Activated CD4-positive, alpha-beta T cell treated with anti-CD3 and anti-CD28 coated beads for 36 hours (primary cell): Measurements from ENCODE around the gene HARBI1. TPM values are rescaled to one million over a fixed set of nuclear protein-coding genes. Genes with fewer than 3 reads are reported as not detected.

ENCODE experiments used
- ATAC-seq: fragments of 200-7000 bp; cut with Tn5 transposase; one replicate; pipeline ENCODE4 v1.10.0; 2021; ENCODE audit warnings: mild to moderate bottlenecking, moderate library complexity
- CTCF ChIA-PET: fragments of 350-600 bp; sonication (Branson Sonifier 250); formaldehyde crosslinking; loops from one replicate; lab custom pipeline; 2021; ENCODE audit warnings: antibody characterized with exemption; lab: Charles Lee
- POLR2A ChIA-PET: fragments of 350-600 bp; sonication (Branson Sonifier 250); formaldehyde crosslinking; loops from one replicate; lab custom pipeline; 2021; ENCODE audit warnings: antibody characterized with exemption, inconsistent platforms; lab: Charles Lee
- DNase-seq: peaks from one replicate; pipeline ENCODE4 v3.0.0-alpha.2; 2020
- H3K27ac Mint-ChIP-seq: one replicate; pipeline ENCODE4 v1.8.0; 2021; ENCODE audit warnings: mixed read lengths
- H3K27me3 Mint-ChIP-seq: one replicate; pipeline ENCODE4 v1.8.0; 2021; ENCODE audit warnings: mixed read lengths
- H3K36me3 Mint-ChIP-seq: one replicate; pipeline ENCODE4 v1.8.0; 2021; ENCODE audit warnings: low read depth, mixed read lengths
- H3K4me1 Mint-ChIP-seq: one replicate; pipeline ENCODE4 v1.8.0; 2021; ENCODE audit warnings: mixed read lengths
- H3K4me3 Mint-ChIP-seq: one replicate; pipeline ENCODE4 v1.8.0; 2021; ENCODE audit warnings: mild to moderate bottlenecking, moderate library complexity, mixed read lengths
- H3K9me3 Mint-ChIP-seq: one replicate; pipeline ENCODE4 v1.8.0; 2021; ENCODE audit warnings: low read depth, mixed read lengths
- intact Hi-C, 2 experiments: fragments of 100-400 bp; cut with DNase I in 1 of 2; cut with micrococcal nuclease in 1 of 2; formaldehyde crosslinking; loops; one replicate each; pipeline versions ENCODE4 v1.14.2 to v1.15.1; 2022 to 2024; cut with DNase I, micrococcal nuclease
- total RNA-seq, 2 experiments: library from RNA; stranded (reverse); gene quantifications; one replicate each; pipeline ENCODE4 v1.2.3, GENCODE V29; 2021

The HARBI1 gene
- 1 to 10 TPM; 2.3 to 2.7 TPM for total RNA-seq

DNA sequence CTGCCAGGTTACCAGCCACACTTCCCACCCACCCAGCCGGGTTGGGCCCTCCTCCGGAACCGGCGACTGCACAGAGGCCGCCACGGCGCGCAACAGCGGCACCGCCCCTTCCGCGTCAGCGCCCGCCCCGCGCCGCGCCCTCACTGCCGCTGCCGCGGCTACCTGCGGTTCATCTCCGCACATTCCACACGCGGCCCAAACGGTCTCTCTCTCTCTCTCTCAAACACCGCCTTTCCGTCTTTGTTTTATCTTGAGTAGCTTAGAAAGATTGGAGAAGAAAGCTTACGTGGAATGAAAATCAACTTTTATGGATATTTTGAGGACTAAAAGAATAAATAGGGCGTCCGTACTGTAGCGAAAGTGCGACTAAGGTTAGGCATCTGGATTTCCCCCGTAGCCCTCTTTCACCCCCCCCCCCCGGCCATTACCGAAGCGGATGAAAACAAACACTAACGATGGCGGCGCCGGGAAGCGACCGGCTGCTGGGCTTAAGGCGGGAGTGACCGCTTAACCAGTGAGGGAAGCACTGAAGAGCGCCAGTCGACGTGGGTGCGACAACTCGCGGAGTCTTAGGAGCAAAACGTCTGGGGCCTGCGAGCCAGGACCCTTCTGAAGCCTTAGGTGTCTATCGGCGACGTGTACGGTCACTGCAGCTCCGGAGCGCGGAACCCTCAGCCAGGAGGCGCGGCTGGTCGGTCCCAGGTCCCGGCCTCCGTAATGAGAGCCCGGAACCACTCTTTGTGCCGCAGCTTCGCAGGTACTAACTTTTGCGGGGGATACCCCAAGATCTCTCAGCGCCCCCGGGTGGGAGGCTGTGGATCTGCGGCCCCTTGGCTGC is at the start of gene HARBI1, which contains the start of gene ATG13:
Gene HARBI1 (minus strand): TSS at position 94 of the 838 bp plus-strand sequence. CDS start 990 bp downstream, outside the sequence.
Gene ATG13 (plus strand): TSS at position 420 of the 838 bp plus-strand sequence. CDS start 26,739 bp downstream, outside the sequence.
- intact Hi-C loops: loop anchor here (1.0 to 5.0 kb wide), 19 partner anchors 23 to 1230 kb away; partner anchors contain the start of genes AMBRA1 (in 2 of the 2), ARHGAP1 (in 2 of the 2), CELF1 (in 1 of the 2) and CKAP5 (in 1 of the 2)
- ChIA-PET POLR2A (interaction anchor here (0.6 to 2.1 kb wide), 5 partner anchors 13 to 84 kb away, joined by 3 to 6 read pairs (median 3); partner anchors contain the start of genes AMBRA1, ARHGAP1 and ZNF408), CTCF (interaction anchor here (0.6 to 3.8 kb wide), 17 partner anchors 10 to 682 kb away, joined by 3 to 15 read pairs (median 4); partner anchors contain the start of gene ZNF408)
- Mint-ChIP-seq H3K4me3 (peak within 1 kb of the TSS; percentile 89), H3K27ac (peak within 1 kb of the TSS; percentile 100), H3K27me3 (no peaks in the 10 kb centered on the region), H3K9me3 (no peaks in the 10 kb centered on the region), H3K36me3 (peaks cover 6% of the 10 kb centered on the region), H3K4me1 (peaks cover 31% of the 10 kb centered on the region)
- ATAC-seq (peak; percentile 96), DNase-seq (peak; percentile 95)

DNA sequence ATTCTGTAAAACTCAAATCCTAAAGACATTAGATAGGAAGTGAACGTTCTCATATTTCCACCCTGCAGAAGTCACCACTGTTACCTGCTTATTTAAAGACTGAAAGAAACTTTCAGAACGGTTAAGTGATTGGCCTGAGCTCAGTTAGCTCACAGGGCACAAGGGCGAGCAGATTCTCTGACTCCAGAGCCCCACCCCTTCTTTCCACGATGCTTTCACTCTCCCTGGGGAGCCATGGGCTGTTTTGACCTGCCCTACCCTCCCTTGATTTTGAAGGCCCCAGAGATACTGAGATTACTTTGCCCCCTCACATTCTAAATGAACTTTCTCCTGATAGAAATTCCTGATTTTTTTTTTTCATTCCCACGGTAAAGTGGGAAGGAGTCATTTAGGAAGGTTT is 49.5 kb upstream of the HARBI1 start:
- intact Hi-C loops: no loop called here
- peak overlapping the region; percentile 42 for H3K27ac Mint-ChIP-seq

GRCh38 chr11:46665356-46665755 is 48.3 kb upstream of the HARBI1 start:
- no peak for DNase-seq
- peaks cover 17% of the 10 kb centered on the region for H3K36me3 Mint-ChIP-seq
- no peaks in the 10 kb centered on the region for H3K27me3 Mint-ChIP-seq
- ATAC-seq: no peak
- ChIA-PET CTCF (interaction anchor here (0.7 kb wide), 1 partner anchor 132 kb away, joined by 3 read pairs; no protein-coding TSS in a partner anchor), POLR2A (no interaction called here)
- intact Hi-C loops: no loop called here
- H3K9me3 Mint-ChIP-seq: no peaks in the 10 kb centered on the region
- H3K27ac Mint-ChIP-seq: no peak overlapping the region
- peaks cover 9% of the 10 kb centered on the region for H3K4me1 Mint-ChIP-seq
- H3K4me3 Mint-ChIP-seq: no peak overlapping the region

More for the DNA sequence above, 49.5 kb upstream of the HARBI1 start:
- ATAC-seq (no peak), DNase-seq (no peak)
- Mint-ChIP-seq H3K9me3 (no peaks in the 10 kb centered on the region), H3K4me1 (peaks cover 20% of the 10 kb centered on the region), H3K27me3 (no peaks in the 10 kb centered on the region), H3K4me3 (no peak overlapping the region), H3K36me3 (peaks cover 22% of the 10 kb centered on the region)
- ChIA-PET POLR2A (no interaction called here), CTCF (interaction anchor here (0.7 kb wide), 1 partner anchor 27 kb away, joined by 4 read pairs; no protein-coding TSS in a partner anchor)

DNA sequence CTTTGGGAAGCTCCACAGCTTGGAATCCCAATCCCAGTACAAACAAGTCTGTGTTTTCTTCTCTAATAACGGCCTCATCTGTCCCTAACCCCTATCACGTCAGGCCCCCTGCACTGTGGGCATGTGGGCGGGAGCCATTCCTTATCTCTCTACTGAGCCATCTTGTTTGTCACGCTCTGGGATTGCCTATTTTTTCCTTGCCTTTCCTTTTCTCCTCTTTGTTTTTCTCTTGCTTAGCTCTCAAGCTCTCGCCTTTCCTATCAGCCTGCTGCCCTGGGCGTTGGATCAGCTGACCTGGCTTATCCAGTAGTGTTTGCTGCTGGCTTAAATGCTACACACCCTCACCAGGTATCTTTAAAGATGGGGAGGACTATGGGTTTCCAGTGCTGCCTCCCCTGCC is 47.6 kb upstream of the HARBI1 start:
- Mint-ChIP-seq H3K36me3 (peaks cover 16% of the 10 kb centered on the region), H3K27ac (no peak overlapping the region), H3K27me3 (no peaks in the 10 kb centered on the region), H3K4me1 (peaks cover 4% of the 10 kb centered on the region), H3K4me3 (no peak overlapping the region), H3K9me3 (no peaks in the 10 kb centered on the region)
- DNase-seq (no peak), ATAC-seq (no peak)
- POLR2A ChIA-PET: no interaction called here
- intact Hi-C loops: no loop called here
- CTCF ChIA-PET: no interaction called here

DNA sequence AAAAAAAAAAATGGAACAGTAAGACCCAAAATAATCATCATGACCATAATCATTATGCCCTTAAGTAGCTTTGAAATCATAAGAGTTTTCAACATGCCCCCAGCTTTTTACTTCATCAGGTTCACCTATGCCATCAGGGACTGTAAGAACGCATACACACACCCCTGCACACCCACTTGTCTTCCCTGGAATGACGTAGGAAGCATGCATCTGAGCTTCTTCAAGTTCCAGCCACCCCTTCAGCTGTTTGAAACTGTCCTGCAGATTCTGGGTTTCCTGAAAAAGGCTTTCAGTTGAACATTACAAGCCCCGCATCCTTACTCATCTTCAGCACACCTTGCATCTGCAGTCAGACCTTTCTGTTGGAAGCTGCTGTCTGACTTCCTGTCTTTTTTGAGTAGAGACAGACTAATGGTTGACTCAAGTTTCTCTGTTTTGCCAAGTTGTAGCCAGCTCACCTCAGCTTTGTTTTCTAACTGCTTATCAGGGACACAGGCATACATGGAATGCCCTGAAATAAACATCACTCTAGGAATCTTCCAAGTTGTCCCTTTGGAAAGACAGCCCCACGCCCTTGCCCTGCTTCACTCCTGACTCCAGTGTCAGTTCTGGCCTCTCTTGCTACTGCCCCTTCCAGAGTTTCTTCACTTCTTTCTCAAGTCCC is 46.4 kb upstream of the HARBI1 start:
- Mint-ChIP-seq H3K27me3 (no peaks in the 10 kb centered on the region), H3K9me3 (no peaks in the 10 kb centered on the region), H3K36me3 (peaks cover 15% of the 10 kb centered on the region), H3K27ac (no peak overlapping the region), H3K4me1 (no peaks in the 10 kb centered on the region), H3K4me3 (no peak overlapping the region)
- intact Hi-C loops: no loop called here
- DNase-seq: no peak
- ATAC-seq: no peak
- ChIA-PET POLR2A (no interaction called here), CTCF (interaction anchor here (0.7 to 1.2 kb wide), 3 partner anchors 9 to 37 kb away, joined by 3 read pairs; partner anchors contain the start of genes ARHGAP1 and ZNF408)

- no peaks in the 10 kb centered on the region for H3K27me3 Mint-ChIP-seq
- intact Hi-C loops: no loop called here
- H3K36me3 Mint-ChIP-seq: peaks cover 21% of the 10 kb centered on the region
- H3K27ac Mint-ChIP-seq: no peak overlapping the region
- ChIA-PET POLR2A (no interaction called here), CTCF (interaction anchor here (0.6 kb wide), 1 partner anchor 698 kb away, joined by 3 read pairs; no protein-coding TSS in a partner anchor)
- H3K4me1 Mint-ChIP-seq: no peaks in the 10 kb centered on the region
- no peak for DNase-seq
- ATAC-seq: no peak
- no peak overlapping the region for H3K4me3 Mint-ChIP-seq
- H3K9me3 Mint-ChIP-seq: no peaks in the 10 kb centered on the region
Measured at GRCh38 chr11:46662366-46662765, 45.3 kb upstream of the HARBI1 start.

- DNase-seq (no peak), ATAC-seq (no peak)
- no peak overlapping the region for H3K27ac Mint-ChIP-seq
- H3K9me3 Mint-ChIP-seq: no peaks in the 10 kb centered on the region
- no peaks in the 10 kb centered on the region for H3K4me1 Mint-ChIP-seq
- POLR2A ChIA-PET: no interaction called here
- H3K36me3 Mint-ChIP-seq: peaks cover 20% of the 10 kb centered on the region
- H3K27me3 Mint-ChIP-seq: no peaks in the 10 kb centered on the region
- H3K4me3 Mint-ChIP-seq: no peak overlapping the region
- intact Hi-C loops: no loop called here
- CTCF ChIA-PET: interaction anchor here (0.5 kb wide), 1 partner anchor 677 kb away, joined by 3 read pairs; no protein-coding TSS in a partner anchor
Measured at GRCh38 chr11:46661836-46662235, 44.8 kb upstream of the HARBI1 start.

DNA sequence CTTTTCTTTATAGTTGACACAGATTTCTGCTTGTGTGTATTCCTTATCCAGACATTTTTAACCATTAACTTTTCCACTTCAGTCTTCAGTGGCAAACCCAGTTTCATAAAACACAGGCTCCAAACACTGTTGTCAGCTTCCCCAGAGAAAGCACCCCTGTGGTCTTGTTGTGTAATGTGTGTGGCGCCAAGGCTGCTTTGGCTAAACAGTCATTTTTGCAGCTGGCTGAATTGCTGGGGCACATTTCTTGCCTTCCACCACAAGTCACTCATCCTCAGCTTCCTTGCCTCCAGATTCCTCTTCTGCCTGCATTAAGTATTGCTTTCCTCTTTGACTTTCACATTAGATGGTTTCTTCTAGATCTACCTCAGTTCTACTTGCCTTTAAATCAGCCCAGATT is 42.9 kb upstream of the HARBI1 start:
- Mint-ChIP-seq H3K4me3 (no peak overlapping the region), H3K9me3 (no peaks in the 10 kb centered on the region), H3K27ac (no peak overlapping the region), H3K4me1 (no peaks in the 10 kb centered on the region), H3K27me3 (no peaks in the 10 kb centered on the region), H3K36me3 (peaks cover 13% of the 10 kb centered on the region)
- DNase-seq (no peak), ATAC-seq (no peak)
- intact Hi-C loops: no loop called here
- ChIA-PET POLR2A (no interaction called here), CTCF (no interaction called here)

- no peaks in the 10 kb centered on the region for H3K9me3 Mint-ChIP-seq
- CTCF ChIA-PET: no interaction called here
- H3K4me3 Mint-ChIP-seq: no peak overlapping the region
- ATAC-seq: no peak
- POLR2A ChIA-PET: no interaction called here
- peaks cover 13% of the 10 kb centered on the region for H3K36me3 Mint-ChIP-seq
- no peak for DNase-seq
- no peaks in the 10 kb centered on the region for H3K4me1 Mint-ChIP-seq
- no peaks in the 10 kb centered on the region for H3K27me3 Mint-ChIP-seq
- intact Hi-C loops: no loop called here
- no peak overlapping the region for H3K27ac Mint-ChIP-seq
Measured at GRCh38 chr11:46658259-46658658, 41.2 kb upstream of the HARBI1 start.

DNA sequence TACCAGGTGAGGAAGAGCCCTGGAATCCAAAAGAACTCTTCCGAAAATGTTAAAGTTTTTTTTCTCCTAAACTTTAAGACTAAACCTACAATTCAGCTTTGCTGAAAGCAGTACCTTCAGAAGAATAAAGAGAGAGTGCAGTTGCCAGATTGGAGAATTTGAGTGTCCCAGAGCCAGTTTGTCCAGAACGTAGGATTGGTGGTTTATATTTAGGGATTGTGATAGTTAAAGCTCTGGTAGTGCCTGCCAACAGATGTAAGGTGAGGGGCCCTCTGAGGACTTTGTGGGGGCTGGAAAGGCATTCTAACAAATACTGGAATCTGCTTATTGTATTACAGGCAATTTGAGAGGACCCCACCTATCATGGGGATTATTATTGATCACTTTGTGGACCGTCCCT is 40.2 kb upstream of the HARBI1 start:
- DNase-seq (no peak), ATAC-seq (no peak)
- H3K4me1 Mint-ChIP-seq: no peaks in the 10 kb centered on the region
- ChIA-PET CTCF (interaction anchor here (0.6 to 0.7 kb wide), 2 partner anchors 58 to 317 kb away, joined by 3 read pairs; no protein-coding TSS in a partner anchor), POLR2A (interaction anchor here (0.7 kb wide), 1 partner anchor 954 kb away, joined by 4 read pairs; no protein-coding TSS in a partner anchor)
- H3K36me3 Mint-ChIP-seq: peaks cover 13% of the 10 kb centered on the region
- H3K9me3 Mint-ChIP-seq: no peaks in the 10 kb centered on the region
- H3K27me3 Mint-ChIP-seq: no peaks in the 10 kb centered on the region
- no peak overlapping the region for H3K4me3 Mint-ChIP-seq
- intact Hi-C loops: no loop called here
- no peak overlapping the region for H3K27ac Mint-ChIP-seq

- intact Hi-C loops: no loop called here
- Mint-ChIP-seq H3K27me3 (no peaks in the 10 kb centered on the region), H3K36me3 (peaks cover 13% of the 10 kb centered on the region), H3K4me1 (no peaks in the 10 kb centered on the region), H3K27ac (no peak overlapping the region), H3K9me3 (no peaks in the 10 kb centered on the region), H3K4me3 (no peak overlapping the region)
- CTCF ChIA-PET: no interaction called here
- ATAC-seq (no peak), DNase-seq (no peak)
- POLR2A ChIA-PET: no interaction called here
Measured at GRCh38 chr11:46655631-46656030, 38.6 kb upstream of the HARBI1 start.
